Urothelium cell line (cell line): Measurements from ENCODE around the gene RNF39.
A peak's percentile ranks its signal among the peaks of the same experiment; 100 is the strongest.
"Not testable (repeated sequence)": the region's sequence is repeated elsewhere in the genome, so short reads cannot be mapped to it uniquely, and the experiment has no call there.

Experiments
- DNase-seq: peaks from one replicate; pipeline ENCODE4 v3.0.0; 2011; ENCODE audit warnings: low spot score, mixed read lengths
- FAIRE-seq: peaks from 2 replicates; lab custom pipeline; 2011; peaks lifted over from hg19 to GRCh38; lab: Jason Lieb, UNC

Gene RNF39

GRCh38 chr6:30062471-30063178 lies 12.9 kb downstream of the RNF39 start:
- FAIRE-seq (no peak), DNase-seq (no peak)

GRCh38 chr6:30061858-30062458 lies 13.6 kb downstream of the RNF39 start:
- DNase-seq (peak; percentile 13), FAIRE-seq (no peak)

DNA sequence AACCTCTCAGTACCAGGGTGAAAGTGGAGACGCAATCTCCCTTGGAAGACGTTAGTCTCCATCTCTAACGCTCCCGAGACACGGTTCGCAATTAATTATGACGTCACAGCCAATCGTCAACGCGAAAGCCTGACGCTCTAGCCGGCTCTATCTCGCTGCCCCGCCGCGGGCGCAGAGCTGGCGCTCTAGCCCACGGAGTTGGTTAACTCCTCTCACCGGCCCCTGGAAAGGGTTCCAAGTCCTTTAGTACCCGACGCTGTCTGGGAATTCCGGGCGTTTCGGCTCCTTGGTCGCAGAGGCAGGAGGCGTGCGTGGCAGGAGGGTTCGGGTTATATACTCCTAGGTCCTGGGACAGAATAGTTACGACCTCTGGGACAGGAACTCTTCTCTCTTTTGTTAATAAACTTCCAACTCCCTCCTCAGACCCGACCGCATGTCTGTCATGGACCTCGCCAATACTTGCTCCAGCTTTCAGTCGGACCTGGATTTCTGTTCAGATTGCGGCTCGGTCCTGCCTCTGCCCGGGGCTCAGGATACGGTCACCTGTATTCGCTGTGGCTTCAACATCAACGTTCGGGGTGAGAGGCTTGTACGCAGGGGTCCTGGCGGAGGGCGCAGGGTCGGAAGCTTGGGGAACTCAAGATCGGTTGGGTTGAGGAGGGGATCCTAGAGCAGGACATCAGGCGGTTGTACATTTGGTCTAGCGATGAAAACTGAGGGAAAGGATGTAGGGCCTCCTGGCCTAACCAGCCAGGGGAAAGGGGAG lies 14.3 kb downstream of the RNF39 start, which contains the start of gene POLR1H:
Gene POLR1H (plus strand): TSS at position 174 of the 766 bp plus-strand sequence. CDS start 260 bp downstream, at position 434.
- peak; percentile 96 for DNase-seq
- FAIRE-seq = no peak

DNA sequence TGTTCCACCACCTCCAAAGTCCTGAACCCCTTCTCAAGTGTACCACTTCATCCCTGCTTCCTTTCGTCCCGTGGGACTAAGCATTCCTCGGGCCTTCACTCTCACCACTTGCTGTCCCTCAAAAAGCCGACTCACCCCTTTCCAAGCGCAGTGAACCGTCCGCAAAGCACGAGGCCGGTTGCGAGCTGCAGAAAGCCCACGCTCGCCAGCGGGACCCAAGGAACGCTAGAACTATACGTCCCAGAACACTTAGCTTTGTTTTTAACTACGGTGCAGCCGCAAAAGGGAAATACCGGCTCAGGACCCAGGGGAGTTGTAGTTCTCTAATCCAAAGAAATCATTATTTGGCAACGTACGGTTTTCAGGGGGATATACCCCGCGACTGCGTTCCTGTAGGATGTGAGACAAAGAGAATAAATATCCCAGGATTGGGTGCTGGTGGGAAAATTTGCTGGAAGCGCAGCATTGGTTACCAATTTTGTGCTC lies 14.9 kb downstream of the RNF39 start:
- FAIRE-seq = no peak
- DNase-seq = peak; percentile 18

GRCh38 chr6:30055513-30055912 lies 20.1 kb downstream of the RNF39 start:
- DNase-seq (no peak), FAIRE-seq (peak; percentile 40)

DNA sequence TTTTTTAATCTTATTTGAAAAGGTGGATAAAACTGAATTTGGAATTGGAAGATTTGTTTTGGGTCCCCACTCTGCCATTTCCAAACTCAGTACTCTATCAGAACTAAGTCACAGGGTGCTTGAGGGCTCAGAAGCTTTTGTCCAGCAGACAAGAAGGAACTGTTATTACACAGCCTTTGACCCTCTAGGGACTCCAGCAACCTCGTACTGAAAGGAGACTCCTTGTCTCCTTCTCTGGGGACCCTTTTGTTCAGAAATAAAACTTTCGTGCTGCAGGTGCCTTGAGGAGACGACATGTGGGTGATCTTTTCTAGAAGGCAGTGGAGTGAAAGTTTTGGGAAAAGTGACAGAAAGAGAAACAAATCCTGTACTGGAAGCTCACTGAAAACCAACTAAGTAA lies 21.9 kb downstream of the RNF39 start:
- DNase-seq (no peak), FAIRE-seq (no peak)

DNA sequence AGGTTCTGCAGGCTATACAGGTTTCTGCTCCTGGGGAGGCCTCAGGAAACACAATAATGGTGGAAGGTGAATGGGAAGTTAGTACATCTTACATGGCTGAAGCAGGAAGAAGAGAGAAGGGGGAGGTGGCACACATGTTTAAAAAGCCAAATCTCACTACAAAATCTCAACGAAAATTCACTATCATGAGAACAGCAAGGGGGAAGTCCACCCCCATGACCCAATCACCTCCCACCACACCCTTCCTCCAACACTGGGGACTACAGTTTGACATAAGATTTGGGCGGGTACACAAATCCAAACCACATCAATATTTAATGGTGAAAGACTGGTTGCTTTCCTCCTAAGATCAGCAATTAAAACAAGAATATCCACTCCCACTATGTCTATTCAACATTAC lies 28.3 kb downstream of the RNF39 start:
- DNase-seq (no peak), FAIRE-seq (no peak)

DNA sequence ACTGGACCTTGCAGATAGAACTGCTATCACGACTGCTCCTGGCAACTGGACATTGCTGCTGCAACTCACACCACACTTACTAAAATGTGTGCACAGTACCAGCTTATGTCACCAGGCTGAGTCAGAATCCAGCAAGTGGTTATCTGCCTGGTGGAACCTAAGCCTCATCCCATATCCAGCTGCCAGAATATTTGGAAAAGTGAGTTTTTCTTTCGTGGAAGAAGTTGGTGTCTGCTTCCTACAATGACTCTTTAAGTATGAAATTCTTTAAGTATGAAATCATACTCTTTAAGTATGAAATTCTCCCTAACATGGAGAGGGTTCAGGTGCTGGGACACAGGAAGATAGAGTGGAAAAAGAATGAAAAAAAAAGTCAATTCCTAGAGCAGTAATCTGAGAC lies 30.9 kb downstream of the RNF39 start:
- FAIRE-seq (no peak), DNase-seq (peak; percentile 30)

DNA sequence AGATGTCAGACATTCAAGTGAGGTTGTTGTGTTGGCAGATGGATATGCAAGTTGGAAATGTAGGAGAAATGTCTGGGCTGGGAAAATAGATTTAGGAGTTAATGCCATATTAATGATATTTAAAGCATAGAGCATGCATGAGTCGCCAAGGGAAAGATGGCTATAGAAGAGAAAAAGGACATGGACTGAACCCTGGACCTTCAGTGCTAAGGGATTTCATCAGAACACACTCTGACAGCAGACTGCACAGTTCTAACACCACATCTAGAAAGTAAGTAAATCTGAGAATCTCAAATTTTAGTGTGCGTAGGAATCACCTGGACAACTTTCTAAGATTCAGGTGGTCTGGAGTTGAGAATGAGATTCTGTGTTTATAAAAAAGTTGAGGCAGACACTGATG lies 31.8 kb downstream of the RNF39 start:
- FAIRE-seq = no peak

DNA sequence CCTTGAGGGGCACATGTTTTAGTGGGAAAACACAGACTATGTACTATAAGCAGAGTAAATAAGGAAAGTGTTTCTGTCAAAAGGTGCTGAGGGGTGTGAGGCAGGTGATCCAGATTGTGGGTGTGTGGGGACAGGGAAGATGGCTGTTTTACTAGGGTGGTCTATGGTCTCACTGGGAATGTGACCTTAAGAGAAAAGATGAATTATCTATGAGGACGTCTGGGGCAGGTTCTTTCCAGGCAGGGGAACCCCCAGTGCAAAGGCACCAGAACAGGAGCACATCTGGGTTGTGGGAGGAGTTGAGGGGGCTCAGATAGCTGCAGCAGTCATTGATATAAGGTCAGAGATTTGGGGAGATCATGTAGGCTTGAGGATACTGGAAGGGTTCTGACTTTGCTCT lies 32.7 kb downstream of the RNF39 start:
- DNase-seq (no peak), FAIRE-seq (no peak)

More for the DNA sequence above, 31.8 kb downstream of the RNF39 start:
- no peak for DNase-seq

DNA sequence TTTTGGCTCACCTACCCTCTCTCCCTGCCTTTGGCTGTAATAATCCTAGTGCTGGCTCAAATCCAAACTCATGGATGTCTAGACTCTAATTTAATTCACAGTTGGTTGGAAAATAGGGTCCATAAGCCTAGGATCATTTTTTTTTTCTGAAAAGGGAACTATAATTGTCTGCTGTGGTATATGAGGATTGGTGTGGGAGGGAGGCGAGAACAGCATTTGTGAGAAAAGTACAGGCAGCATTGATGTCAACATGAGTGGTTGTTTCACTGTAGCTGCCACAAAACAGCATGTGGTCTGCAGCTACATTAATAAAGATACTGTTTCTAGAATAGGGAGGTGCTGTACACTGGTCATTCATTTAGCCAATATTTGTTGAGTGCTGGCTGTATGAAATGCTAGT lies 33.1 kb downstream of the RNF39 start:
- FAIRE-seq (no peak), DNase-seq (no peak)

- DNase-seq (no peak), FAIRE-seq (no peak)
Measured at GRCh38 chr6:30041821-30042220, 33.7 kb downstream of the RNF39 start.

GRCh38 chr6:30041221-30041620 lies 34.3 kb downstream of the RNF39 start:
- no peak for FAIRE-seq

GRCh38 chr6:30037182-30037788 lies 38.3 kb downstream of the RNF39 start:
- FAIRE-seq = peak; percentile 20
- peak; percentile 48 for DNase-seq

More at GRCh38 chr6:30041221-30041620, 34.3 kb downstream of the RNF39 start:
- no peak for DNase-seq

- FAIRE-seq (no peak), DNase-seq (no peak)
Measured at GRCh38 chr6:30035784-30036183, 39.8 kb downstream of the RNF39 start.

DNA sequence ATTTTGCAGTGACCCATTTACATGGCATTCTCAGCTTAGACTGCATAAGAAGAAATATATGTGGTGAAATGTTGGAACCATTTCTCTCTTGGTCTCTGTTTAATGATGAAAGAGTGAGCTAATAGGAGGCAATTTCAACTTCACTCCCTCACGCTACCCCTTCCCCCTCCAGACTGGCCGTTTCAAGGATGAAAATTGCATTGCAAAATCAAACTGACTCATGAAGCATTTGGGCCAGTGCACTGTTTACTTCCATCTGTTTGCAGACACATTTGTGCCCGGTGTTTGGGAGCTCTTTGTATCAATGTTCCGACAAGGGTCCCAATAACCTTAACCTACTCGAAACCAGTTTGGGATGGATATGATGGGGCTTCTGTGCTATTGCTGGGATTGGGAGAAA lies 42.1 kb downstream of the RNF39 start:
- DNase-seq, FAIRE-seq: not testable (repeated sequence)

- DNase-seq = no peak
- FAIRE-seq = no peak
Measured at GRCh38 chr6:30031381-30031780, 44.2 kb downstream of the RNF39 start.

DNA sequence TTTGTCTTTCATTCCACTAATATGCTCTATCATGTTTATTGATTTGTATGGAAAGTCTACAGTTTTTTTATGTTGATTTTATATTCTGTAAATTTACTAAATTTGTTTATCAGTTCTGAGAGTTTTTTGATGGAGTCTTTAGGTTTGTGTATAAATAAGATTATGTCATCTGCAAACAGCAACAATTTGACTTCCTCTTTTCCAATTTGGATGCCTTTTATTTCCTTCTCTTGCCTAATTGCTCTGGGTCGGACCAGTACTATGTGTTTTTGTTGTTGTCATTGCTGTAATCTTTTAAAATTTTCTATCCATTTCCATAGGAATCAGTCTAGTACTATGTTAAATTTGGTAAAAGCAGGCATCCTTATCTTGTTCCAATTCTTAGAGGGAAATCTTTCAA lies 46.0 kb downstream of the RNF39 start:
- FAIRE-seq (no peak), DNase-seq (no peak)

DNA sequence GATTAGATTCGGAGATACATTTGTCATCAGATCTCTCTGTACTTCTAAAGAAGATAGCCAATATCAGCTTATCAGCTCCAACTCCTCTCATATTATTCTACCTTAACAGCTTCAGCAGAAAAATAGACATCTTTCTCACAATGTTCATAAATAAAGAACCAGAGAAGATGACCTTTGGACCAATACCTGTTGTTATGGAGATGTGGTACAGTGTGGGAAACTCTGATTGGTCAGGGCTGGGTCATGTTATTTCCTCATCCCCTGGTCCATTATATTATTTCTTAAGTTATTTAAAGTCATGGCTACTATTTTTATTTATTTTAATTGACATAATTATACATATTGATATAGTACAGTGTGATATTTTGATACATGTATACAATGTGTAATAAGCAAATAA lies 50.4 kb downstream of the RNF39 start:
- FAIRE-seq (no peak), DNase-seq (no peak)

GRCh38 chr6:30022712-30023111 lies 52.9 kb downstream of the RNF39 start:
- FAIRE-seq, DNase-seq: not testable (repeated sequence)

GRCh38 chr6:30022189-30022588 lies 53.4 kb downstream of the RNF39 start:
- no peak for FAIRE-seq
- DNase-seq = no peak
